Measurements from ENCODE around the gene SCPEP1.
"Not testable (repeated sequence)": the region's sequence is repeated elsewhere in the genome, so short reads cannot be mapped to it uniquely, and the experiment has no call there.

SCPEP1 gene, protein sequence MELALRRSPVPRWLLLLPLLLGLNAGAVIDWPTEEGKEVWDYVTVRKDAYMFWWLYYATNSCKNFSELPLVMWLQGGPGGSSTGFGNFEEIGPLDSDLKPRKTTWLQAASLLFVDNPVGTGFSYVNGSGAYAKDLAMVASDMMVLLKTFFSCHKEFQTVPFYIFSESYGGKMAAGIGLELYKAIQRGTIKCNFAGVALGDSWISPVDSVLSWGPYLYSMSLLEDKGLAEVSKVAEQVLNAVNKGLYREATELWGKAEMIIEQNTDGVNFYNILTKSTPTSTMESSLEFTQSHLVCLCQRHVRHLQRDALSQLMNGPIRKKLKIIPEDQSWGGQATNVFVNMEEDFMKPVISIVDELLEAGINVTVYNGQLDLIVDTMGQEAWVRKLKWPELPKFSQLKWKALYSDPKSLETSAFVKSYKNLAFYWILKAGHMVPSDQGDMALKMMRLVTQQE

DNA sequence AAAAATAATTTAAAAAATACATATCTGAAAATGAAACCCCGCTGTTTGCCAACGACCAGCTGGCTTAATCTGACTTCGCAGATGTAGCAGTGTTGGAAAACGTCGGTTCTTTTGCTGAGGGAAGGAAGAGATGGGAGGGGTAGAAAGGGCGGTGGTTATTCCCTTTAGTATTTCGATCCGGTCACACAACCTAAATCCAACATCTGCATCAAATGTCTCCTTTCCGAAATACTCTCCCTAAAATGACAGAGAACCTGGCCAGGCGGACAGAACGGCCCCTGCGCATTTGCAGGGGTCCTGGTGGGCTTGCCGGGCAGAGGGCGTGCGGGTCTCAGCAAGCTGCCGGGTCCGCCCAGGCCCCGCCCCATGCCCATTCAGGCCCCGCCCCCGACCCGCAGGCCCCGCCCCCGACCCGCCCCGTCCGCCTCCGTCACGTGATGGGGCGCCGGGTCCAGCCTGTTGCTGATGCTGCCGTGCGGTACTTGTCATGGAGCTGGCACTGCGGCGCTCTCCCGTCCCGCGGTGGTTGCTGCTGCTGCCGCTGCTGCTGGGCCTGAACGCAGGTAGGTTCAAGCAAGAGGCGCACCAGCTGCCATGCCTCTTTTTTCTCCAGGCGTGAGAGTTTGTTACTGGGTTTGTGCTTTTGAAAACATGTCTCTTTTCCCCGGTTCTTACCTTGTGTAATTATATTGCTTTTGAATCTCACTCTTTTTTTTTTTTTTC, at the start of gene SCPEP1:
TSS of gene SCPEP1 (plus strand) at position 459 of the 723 bp plus-strand sequence. CDS start at position 488, 29 bp downstream.
- peak; percentile 47 for DNase-seq (ENCODE audit: low read depth)

DNA sequence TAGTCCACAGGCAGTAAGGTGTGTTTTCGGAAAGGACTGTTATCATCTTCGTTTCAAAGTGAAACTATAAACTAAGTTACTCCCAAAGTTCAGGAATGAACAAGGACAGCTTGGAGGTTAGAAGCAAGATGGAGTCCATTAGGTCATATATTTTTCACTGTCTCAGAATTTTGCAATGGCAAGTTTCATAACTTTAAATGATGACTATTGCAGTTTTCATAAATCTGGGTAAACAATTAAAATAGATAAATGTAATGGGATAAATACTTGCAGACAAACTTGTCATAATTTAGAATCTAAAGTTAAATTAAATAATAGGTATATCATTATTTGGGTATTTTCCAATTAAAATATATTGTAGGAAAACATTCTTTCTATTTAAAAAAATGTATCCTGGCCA, 49.3 kb upstream of the SCPEP1 start:
- no peak for DNase-seq (ENCODE audit: low read depth)

DNA sequence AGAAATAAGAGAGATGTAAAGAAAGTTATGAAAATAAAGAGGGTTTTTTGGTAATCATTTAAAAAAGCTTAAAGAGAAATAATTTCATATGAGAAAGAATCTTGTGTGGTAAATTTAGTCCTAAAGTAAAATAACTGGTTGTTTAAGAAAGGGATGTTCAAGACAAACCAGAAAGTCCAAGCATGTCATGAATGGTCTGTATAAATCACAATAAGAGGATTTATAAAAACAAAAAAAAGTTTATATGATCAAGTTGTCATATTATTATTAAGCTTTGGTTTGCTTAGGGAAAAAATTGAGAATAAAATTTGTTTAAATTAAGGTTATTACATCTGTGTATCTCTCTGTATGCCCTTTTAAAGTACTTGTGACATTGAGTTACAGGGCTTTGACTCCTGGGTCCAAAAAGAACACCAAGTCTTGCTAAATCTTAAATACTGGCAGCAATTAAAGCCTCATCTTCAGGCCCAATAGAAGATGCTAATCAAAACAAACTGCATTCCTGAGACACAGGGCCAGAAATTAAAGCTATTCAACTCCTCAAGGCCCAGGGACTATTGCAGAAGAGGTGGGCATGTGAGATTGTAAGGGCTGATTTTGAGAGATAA, 48.5 kb upstream of the SCPEP1 start:
- DNase-seq (ENCODE audit: low read depth): no peak

DNA sequence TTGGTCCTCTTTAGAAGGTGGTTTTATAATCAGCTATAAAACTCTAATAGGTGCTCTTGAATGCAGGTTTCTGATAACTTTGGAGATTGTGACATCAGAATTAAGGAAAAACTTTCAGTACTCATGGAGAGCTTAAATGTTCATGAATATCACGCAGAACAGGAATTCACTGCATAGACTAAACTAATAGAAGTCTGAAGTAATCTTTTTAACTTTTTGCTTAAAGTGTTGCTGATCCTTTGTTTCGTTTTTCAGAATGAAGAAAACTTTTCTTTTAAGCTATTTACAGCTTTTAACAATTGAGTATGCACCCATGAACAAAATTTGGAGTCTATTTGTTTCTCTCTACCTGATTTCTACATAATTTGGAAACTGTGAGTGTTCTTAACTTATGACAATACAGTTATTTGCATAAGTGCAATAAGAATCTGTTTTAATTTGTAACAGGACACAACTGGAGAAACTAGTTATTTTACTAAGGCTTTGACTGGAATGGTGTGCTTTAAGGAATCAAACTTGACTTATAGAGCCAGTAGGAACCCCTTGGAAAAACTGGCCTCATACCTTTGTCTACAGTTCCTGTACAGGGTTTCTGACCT, 47.1 kb upstream of the SCPEP1 start:
- DNase-seq (ENCODE audit: low read depth): no peak

DNA sequence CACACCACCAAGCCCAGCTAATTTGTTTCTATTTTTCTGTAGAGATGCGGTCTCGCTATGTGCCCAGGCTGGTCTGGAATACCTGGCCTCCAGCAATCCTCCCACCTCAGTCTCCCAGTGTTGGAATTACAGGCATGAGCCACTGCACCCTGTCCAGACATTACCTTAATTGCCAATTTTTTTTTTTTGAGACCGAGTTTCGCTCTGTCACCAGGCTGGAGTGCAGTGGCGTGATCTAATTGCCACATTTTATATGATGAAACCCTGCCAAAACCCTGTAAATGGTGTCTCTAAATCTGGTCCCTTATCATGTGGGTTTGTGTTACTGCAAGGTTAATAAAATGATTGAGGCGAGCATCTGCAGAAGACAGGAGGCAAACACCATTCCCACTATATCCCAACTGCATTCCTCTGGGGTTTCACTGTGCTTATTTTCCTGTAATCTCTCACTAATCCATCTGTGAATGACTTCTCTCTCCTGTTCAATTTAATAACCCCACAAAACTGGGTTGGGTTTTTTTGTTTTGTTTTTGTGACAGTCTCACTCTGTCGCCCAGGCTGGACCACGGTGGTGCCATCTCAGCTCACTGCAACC, 44.7 kb upstream of the SCPEP1 start:
- DNase-seq (ENCODE audit: low read depth): no peak

DNA sequence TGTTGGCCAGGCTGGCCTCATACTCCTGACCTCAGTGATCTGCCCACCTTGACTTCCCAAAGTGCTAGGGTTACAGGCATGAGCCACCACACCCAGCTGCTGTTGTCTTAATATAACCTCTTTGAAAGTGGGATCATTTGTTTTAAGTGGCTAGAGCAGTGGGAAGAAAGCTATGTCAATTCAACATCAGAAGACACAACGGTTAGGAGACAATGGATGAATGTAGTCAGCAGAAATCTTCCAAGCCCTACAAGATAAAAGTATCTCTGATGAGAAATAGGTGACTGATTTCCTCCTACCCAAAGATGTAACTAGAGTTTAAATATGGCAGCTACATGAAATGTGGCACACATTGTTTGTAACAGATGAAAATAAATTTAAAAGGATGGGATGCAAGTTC, 44.1 kb upstream of the SCPEP1 start:
- DNase-seq (ENCODE audit: low read depth): no peak

DNA sequence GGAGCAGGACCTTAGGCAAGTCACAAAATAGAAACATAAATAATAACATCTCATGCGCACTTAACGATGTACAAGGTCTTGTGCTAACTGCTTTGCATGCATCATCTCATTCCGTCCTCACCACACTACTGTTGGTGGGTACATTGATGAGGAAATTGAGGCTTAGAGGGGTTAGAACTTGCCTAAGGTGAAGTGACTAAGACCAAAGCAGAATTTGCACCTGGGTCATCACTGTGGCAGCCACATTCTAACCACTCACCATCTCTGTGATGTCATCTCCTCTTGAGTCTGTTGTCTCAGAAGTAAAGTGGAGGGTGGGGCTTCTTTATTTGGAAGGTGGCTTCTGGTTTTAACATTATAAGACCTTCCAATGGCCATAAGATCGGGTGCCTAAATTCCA, 43.7 kb upstream of the SCPEP1 start:
- DNase-seq (ENCODE audit: low read depth): no peak

DNA sequence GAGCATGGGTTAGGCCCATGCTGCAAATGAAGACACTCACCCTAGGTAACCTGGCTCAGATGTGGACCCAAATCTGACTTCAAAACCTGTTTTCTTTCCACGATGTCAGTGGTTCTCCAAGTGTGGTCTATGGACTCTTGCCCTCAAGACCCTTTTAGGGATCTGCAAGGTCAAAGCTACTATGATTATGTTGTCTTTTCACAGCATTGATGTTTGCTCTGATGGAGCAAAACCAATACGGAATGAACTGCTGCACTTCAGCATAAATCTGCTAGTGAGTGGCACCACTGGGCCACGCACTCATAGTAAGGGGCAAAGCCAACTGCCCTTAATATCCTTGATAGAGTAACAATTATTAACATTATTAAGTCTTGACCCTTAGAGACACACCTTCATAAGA, 42.5 kb upstream of the SCPEP1 start:
- no peak for DNase-seq (ENCODE audit: low read depth)

DNA sequence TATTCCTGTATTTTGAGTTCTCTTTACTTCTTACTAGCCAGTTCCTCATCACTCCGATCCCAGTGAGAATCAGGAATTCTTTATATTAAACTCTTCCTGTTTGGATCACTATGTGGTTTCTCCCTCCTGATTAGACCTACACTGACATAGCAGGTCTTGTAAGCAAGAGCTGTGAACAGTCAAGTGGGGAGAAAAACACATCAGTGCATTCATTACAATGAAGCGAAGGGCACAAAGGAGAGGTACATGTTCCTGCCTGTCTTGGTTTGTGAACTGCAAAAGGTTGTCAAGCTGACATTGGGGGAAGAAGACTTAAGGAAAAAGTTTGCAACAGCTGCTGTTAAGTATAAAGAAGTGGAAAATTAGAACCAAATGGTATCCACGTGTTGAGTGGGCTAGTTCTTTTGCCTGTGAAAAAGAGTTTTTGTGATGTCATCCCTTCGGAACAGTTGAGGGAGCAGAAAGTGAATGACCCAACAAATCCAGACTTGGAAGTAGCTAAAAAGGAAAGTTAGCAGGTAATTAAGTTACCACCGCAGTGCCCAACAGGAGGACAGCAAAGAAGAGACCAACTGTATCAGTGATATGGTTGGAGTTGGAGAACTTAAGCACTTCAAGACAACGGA, 41.1 kb upstream of the SCPEP1 start:
- DNase-seq (ENCODE audit: low read depth): no peak

DNA sequence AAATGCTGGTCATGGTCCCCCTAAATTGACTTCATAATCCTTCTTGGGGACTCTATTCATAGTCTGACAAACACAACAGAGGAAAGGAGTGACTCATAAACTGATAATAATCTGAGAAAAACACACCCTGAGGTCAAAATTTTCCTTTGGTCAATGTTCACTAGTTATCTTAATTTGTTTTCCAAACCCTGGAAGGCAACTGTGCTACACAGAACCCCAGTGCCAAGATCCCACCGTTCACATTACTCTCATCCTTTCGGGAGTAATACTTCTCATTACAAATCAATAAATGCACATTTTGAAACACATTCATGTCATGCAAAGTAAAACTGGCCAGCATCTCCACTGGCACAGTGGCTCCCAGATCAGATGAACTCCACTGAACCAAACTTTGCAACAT, 40.2 kb upstream of the SCPEP1 start:
- DNase-seq (ENCODE audit: low read depth): no peak

DNA sequence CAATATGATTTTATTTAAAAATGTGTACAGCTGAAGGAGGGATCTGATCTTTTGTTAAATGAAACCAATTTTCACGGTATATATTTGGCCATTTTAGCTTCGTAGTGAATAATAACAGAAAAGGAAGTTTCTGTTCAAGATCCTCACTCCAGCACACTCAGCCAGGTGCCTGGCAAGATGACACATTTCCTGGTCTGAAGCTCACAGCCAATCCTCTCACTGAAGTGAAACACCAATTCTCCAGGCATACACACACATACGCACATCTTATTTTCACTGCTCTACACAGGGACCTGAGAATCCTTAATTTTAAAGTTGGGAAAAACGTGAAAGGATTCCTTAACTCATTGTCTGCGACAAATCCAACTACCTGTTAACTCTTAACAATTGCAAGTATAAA, 39.7 kb upstream of the SCPEP1 start:
- not testable (repeated sequence) for DNase-seq (ENCODE audit: low read depth)

DNA sequence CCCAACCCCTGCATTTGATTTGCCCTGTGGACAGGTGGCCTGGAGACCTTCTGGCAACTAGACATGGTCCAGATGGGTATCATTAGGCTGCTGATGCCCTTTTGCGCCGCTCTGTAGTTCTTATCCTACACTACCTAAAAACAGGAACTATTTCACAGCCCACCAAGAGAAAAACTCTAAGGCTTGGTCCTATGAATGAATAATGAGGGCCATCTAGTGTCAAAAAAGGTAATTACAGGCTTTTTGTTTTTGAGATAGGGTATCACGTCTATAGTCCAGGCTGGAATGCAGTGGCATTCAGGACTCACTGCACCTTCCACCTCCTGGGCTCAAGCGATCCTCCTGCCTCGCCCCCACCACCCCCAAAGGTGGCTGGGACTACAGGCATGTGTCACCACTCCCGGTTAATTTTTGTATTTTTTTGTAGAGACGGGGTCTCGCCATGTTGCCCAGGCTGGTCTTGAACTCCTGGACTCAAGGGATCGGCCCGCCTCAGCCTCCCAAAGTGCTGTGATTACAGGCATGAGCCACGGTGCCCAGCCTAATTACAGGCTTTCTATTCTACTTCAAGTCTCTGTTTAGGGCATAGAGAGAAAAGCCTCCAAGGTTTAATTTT, 38.0 kb upstream of the SCPEP1 start:
- peak; percentile 21 for DNase-seq (ENCODE audit: low read depth)

DNA sequence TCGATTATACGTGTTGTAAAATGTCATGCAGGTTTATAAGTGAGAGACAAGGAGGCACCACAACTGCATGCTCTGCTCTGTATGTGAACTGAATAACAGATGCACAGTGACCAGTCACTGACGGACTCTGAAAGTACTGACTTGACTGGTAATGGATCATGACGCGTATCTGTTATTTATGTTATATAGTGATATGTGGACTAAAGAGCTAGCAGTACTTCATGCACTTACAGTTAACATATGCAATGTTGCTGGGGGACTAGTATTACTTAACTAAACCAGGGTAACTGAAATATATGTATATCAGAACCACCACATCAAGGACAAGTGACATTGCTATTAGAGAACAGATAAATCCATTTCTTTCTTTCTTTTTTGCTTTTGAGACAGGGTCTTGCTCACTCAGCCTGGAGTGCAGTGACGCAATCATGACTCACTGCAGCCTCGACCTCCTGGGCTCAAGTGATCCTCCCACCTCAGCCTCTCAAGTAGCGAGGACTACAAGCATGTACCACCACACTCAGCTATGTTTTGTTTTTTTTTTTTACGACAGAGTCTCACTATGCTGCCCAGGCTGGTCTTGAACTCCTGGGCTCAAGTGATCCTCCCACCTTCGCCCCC, 34.3 kb upstream of the SCPEP1 start:
- DNase-seq (ENCODE audit: low read depth): no peak

DNA sequence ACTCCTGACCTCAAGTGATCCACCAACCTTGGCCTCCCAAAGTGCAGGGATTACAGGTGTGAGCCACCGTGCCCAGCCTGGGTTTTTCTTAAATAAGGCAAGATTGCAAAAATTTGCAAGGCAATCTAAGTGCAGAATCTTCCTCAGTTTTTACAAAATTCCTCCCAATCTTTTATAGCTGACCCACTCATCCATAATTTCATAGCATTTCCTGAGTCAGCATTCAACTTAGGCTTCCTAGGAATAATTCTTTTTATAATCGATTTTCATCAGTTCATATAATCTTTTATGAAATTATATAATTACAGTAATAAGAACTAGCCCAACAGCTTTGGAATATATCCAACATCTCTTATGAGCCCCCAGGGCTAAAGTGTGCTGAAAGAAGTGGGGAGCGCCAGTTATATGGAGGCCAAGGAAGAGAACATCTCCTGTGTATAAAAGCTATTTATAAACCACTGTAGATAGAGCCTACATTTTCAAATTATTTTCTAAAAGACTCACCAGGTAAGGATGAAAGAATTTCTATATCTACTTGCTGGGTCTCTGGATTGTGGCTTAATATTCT, 31.9 kb upstream of the SCPEP1 start:
- DNase-seq (ENCODE audit: low read depth): no peak

DNA sequence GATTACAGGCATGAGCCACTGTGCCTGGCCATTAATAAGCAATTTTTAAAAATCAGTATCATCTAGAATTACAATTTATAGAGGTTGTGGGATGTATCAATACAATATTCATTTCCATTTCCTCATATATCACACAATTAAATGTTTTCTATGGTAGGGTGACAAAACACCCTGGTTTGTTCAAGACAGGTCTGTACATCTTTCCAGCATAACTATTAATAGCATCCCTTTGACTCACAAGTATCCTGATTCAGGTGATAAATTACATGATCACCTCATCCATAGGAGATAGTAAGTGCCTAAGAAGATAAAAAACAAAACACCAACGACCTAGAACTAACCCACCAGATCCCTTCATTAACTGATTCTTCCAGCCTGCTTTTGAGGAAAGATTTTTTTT, 30.2 kb upstream of the SCPEP1 start:
- DNase-seq (ENCODE audit: low read depth): no peak

DNA sequence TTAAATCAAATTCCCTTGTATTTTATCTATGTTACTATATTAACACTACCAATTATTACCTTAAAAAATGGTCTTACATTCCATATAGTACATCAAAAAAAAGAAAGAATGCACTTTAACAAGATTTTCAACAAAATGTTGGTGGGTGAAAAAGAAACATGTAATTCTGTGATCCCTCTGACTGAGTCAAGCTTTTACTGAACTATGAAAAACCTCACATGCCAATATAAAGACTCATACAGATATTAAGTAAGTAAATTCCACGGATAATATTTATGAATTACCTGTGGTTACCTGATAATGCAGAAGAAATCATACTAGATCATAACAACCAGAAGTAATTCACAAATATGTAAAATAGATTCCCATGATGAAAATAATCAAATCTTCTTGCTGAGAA, 29.4 kb upstream of the SCPEP1 start:
- DNase-seq (ENCODE audit: low read depth): no peak

DNA sequence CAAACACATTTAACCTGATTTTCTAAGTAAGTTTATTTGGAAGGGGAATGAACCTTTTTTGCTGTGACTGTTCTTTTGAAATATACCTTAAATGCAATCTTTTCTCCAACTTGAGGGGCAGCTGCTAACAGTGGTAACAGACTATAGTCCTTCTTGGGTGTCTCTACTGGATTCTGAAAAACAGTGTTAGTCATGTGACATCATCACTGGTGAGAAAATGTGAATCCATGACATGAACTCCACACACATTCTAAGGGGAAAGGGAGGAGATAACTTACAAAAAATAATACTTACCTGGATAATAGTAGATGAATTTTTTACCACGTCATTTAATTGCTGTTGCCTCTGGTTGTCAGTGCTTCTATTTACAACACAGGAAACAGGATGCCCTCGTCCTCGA, 28.3 kb upstream of the SCPEP1 start:
- no peak for DNase-seq (ENCODE audit: low read depth)

DNA sequence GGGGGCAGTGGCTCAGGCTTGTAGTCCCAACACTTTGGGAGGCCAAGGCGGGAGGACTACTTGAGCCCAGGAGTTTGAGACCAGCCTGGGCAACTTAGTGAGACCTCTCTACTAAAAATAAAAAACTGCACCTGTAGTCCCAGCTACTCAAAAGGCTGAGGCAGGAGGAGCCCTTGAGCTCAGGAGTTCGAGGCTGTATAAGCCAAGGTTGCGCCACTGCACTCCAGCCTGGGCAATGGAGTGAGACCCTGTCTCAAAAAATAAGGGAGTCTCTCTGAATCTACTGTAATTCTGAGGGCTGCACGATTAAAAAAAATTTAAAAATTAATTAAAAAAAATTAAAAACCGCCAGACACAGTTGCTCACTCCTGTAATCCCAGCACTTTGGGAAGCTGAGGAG, 20.9 kb upstream of the SCPEP1 start:
- no peak for DNase-seq (ENCODE audit: low read depth)

DNA sequence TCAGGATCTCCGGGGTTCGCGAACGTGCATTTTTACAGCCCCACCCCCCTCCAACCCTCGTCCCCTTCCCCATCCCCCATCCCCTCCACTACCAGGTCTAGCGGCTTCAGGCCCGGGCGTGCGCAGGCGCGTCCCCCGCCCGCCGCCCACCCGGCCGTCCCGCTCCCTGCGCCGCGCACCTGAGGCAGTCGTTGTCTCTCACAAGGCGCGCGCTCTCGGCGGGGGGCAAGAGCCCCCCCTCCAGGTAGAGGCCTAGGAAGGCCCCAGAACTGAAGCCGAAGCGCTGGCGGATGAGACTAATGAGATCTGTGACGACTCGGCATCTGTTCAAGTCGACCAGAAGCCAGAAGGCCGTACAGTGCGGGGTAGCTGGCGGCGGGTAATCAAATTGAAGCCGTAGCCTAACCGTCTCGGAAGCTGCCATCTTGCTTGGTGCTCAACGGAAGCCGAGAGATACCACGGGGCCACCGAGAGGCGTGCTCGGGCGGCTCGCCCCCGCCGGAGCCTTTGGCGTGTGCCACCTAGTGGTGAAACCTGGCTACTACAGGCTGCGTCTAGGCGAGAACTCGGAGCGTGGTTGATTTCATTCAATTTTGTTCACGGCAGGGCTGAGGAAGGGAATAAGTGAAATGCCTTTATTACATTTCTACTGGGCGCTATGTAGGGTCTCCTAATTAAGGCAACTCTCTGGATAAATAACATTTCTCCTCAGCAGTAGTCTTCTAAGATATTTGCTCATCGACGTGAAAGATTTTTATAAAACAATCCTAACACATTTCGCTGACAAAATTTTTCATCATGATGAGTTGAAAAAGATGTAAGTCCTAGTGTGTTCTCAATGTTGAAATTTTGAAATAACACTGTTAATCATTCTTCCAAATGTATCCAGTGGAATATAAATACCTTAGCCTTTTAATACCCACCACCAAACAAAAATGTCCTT, 17.1 kb upstream of the SCPEP1 start, which contains the start of gene COIL:
TSS of gene COIL (minus strand) at position 455 of the 943 bp plus-strand sequence. CDS start at position 424, 31 bp downstream.
- peak; percentile 75 for DNase-seq (ENCODE audit: low read depth)
